NCI-H1436 (cell line): ENCODE measurements around the gene AHCYL2.
"Not testable (repeated sequence)": the region's sequence is repeated elsewhere in the genome, so short reads cannot be mapped to it uniquely, and the experiment has no call there.

ENCODE experiments used
- DNase-seq: peaks from one replicate; lab custom pipeline; 2025; lab: John Stamatoyannopoulos, UW

The AHCYL2 gene

DNA sequence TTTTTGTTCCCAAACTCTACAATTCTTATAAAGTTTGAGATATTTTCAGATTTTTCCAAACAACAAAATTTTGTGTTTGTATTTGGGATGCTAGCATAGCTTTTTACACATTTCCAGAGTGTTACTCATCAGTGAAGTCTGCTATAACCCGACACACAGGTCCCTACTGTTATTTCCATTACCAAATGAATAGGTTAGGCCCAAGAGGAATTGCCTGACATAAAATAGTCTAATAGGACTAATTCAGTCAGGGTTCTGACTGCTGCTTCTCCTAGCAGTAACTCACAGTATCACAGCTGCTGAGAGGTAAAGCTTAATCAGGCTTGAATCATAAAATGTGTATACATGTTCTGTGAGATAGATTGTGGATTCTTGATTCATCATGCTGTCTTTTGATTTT, 160.3 kb downstream of the AHCYL2 start:
- no peak for DNase-seq

DNA sequence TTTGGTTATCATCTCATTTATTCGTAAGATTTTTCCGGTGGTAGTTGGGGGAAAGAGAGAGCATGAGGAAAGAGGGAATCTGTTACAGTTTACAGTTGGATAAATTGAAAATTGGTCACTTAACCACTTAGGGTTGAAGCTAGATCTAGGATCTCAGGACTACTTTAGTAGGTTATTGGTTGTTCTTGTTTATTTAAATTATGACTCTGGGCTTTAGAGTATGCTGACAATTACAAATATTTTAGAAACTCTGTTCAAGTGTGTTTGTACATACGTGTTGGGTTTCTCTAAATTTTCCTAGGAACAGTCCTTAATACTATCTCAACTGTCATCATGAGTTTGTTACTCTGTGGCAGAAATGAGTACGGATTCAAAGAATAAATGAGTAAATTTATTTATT, 160.8 kb downstream of the AHCYL2 start:
- DNase-seq, result no peak

DNA sequence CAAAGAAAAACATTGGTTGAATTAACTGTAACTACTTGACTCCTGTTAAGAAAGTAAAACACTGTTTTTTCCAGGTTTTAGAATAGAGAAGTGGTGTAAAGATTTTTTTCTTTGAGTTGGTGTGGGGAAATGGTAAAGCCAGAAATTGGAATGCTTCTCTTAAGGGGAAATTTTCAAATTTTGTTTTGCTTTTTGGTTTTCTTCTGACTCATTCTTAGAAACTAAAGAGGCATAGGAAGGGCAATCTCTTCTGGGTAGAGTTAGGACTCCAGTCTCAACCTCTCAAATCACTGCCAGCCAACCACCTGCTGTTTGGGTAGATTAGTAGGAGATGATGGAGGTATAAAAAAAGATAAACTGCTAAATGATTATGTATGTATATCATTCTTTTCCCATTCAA, 161.7 kb downstream of the AHCYL2 start:
- no peak for DNase-seq

DNA sequence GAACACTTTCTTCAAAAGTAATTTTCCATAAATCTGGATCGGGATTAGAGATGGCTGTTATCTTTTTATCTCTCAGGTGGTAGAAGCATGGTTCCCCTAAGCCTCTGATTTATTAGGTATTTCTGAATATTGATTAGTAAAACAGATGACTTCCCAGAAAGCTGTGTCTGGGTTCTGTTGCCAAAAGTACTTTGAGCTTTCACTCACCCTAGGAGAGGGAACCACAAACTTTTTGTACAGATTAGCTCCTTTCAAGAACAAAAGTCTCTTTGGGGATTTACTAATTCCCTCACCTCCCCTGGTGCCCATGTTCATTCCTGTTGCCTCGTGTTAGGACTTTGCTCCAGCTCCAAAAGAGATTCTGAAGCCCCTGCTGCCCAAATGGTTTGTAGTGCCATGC, 162.7 kb downstream of the AHCYL2 start:
- DNase-seq, result no peak

DNA sequence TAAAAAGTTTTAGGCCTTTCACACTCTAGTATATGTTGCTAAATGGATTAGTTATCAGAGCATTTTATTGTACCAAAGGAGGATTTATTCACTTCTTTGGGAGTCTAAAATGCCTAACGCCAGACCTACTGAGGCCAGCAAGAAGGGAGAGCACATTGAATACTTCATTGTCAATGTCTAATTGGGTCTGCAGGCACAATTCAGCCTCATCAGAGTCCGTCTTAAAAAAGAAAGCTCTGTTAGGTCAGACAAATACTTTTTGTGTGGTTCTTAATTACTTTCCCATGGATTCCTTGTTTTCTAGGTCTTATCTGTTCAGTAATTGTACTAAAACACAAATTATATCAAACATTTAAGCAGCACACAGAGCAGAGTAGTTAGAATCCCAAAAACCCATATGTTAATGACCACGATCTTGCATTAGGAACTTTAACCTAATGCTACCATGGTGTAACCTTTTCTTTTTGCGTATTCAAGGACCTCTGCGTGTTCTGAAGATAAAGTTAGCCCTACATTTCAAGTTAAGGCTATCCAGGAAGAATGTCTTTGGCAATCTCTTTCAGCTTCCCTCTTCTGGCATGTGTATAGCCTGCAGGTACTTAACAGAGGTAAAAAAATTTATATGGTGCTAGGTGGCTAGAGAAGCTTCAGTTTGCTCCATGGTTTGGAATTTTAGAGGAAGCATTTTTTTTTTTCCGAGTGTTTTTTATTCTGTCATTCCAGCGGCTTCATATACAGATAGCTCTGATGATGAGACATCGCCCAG, 163.7 kb downstream of the AHCYL2 start:
- DNase-seq, result no peak

DNA sequence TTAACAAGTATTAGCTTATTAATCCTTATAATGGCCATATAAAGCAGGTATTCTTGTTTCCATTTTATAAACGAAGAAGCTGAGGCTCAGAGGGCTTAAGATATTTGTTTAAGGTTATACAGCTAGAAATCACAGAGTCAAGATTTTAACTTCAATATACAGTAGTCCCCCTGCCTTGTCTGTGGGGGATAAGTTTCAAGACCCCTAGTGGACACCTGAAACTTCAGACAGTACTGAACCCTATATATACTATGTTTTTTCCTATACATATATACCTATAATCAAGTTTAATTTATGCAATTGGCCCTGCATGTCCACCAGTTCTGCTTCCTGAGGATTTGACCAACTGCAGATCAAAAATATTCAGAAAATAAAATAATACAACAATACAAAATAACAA, 165.0 kb downstream of the AHCYL2 start:
- no peak for DNase-seq

DNA sequence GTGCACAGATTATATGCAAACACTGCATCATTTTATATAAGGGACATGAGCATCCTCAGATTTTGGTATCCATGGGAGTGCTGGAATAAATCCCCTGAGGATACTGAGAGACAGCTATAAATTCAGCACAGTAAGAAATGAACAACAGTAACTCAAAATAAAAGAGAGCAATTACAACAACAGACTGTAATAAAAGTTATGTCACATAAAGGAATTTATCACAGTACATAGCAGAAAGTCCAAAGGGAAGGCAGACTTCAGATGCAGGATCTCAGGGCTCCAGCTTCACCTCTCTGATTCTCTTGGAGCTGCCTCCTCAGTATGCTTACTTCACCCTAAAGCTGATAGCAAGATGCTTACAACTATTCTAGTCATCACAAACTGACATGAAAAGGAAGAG, 165.5 kb downstream of the AHCYL2 start:
- no peak for DNase-seq

DNA sequence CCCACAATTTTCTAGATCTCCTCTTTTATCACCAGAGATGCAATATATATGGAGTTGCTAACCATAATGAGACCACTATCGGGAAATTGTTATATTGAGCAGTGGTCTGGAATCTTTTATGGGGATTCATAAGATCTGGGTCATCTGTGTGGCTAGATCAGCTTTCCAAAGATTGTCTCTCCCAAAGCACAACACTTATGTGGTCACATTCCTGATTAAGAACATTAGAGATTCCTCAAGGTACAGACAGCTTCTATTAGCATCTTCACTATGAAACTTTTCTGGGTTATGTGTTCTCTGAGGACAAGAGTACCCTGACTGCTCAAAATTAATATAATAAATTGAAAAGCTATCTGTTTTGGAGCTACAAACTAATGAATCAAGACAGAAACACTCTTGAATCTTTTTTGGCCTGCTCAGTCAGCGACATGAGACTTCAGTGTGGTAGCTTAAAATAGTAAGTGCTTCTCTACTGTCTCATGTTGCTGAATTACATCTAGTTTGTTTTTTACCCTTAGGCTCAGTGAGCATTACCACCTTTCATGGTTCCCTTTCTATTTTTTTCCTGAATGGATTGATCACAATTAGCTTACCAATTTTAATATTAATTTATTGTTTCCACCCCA, 166.8 kb downstream of the AHCYL2 start:
- no peak for DNase-seq

DNA sequence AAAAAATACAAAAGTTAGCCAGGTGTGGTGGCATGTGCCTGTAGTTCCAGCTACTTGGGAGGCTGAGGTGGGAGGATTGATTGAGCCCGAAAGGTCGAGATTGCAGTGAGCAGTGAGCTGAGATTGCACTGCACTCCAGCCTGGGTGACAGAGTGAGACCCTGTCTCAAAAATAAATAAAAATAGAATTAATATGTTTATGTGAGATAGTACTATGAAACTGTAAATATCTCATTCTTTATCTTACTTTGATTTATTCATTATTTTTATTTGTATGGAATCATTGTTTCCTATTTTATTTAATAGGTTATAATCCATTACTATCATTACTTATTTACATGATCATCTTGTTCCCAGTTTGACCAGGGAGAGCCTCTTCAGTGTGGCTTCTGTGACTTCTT, 168.4 kb downstream of the AHCYL2 start:
- no peak for DNase-seq

DNA sequence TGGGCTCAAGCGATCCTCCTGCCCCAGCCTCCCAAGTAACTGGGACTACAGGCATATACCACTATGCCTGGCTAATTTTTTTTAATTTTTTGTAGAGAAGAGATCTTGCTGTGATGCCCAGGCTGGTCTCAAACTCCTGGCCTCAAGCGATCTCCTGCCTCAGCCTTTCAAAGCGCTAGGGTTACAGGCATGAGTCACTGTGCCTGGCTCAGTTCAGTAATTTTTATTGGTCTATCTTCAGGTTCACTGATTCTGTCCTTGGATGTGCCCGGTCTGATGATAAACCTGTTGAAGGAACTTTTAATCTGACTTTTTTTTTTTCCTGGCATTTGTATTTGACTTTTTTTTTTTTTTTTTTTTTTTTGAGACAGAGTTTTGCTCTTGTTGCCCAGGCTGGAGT, 169.3 kb downstream of the AHCYL2 start:
- DNase-seq, result no peak

DNA sequence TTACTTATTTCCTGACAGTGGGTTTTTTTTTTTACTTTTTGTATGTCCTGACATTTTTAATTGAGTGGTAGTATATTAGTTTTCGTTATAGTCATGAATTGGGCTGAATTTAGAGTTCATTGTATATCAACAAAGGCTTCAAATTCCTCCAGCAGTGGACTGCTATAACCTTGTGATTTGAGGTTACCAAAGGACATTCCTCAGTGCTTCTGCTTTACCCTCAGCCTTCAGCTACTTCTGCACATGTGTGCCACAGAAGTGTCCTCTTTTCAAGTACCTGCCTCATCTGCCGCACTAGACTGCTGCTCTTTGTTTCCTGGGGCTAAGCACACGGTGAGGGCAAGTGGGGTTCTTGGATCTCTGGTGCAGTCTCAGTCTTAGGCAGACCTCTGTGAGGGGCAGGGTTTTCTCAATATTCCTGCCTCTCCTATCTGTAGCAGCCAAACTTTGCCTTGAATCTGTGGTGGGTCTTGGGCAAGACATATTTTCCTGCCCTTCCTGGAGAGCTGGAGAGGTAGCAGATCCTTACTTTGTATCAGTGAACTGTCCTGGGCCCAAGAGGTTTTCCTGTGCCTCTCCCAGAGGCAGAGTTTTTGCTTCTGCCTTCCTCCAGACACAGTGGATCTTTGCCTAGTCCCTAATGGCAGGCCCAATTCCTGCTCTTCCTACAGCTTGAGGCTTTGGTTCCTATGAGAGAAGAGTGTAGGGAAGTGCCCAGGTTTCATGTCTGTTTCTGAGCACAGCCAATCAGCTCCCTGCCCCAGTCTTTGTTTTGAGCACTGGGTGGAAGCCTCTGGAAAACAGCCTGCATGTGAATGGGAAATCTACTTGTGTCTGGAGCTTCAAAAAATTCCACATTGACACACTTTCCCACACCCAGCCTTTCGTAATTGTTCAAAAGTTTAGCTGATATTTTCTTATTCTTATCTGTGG, 170.4 kb downstream of the AHCYL2 start:
- no peak for DNase-seq

DNA sequence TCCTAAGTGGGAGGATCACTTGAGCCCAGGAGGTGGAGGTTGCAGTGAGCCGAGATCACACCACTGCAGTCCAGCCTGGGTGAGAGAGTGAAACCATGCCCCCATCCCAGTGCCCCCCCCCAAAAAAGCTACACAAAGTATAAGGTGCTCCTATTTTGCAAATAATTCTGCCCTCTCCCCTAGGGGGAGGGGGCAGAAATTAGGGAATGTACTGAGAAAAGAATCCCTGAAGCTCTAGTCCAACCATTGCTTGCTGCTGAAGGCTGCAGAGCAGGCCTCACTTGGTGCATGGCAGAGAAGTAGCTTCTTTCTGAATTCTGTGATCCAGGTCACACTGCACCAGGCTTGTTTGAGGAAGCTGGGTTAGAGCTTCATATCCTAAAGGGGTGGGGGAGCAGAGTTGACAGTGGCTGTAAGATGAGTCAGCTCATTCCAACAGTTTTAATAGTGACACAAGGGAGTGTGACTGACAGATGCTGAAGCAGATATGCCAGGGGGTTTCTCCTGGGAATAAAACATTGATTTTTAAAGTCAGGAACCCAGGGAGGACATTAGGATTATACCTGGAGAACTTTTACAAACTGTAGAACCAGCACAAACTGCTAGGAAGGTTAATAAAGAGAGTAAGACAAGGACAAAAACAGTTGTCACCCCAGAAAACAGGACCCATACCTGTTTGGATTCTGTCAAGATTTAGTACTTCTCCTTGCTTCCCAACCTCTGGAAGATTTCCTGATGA, 176.6 kb downstream of the AHCYL2 start:
- no peak for DNase-seq

DNA sequence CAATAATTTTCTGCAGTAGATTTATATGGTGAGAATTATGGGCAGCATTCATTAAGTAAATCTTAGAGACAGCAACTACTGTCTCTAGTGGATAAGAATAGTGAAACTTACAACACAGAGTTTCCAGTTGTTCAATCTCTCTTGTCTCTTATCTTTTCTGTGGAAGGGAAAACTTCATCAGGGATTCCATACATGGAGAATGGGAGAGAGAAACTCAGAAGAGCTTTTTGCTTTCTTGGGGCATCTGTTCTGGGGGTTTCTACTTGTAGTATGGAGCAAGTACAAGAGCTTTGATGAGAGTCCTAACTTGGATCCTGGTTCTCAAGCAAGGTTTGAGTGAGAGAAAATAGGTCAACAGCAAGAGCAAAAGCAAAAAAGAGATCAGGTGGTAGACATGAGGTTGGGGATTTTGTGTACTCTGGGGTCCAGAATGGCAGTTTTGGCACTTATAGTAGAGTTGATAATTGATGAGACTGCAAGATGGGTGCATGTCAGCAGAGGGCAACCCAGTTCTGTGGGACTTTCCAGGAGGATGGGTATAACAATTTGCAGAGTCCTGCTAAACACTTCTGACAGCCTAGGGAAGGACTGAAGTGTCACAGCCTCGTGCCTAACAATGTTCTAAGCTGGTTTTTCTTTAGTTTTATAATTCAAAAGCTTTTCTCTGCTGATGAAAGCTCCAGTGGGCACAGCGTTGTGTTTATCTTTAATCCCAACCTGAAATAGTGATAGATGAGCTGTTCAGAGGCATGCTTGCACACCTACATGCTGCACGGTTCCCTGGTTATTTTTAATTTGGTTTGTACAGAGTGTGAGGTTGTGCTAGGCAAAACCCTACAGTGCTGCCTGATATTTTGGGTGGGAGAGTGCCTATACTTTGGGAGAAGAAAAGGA, 177.4 kb downstream of the AHCYL2 start:
- no peak for DNase-seq

DNA sequence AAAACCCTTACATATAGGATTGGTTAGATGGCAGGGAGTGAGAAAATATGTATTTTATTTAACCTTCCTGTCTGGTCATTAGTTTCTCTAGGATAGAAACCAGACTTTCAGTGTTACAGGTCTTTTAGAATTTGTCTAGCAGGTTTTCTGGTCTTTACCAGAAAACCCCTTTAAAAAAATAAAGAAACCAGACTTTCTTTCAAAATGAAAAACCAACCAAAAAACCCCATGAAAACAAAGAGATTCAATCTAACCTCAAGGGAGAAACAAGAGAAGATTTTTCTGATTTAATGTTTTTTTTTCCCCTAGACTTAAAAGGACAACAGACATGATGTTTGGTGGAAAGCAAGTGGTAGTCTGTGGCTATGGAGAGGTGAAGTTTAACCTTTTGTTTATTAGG, 180.7 kb downstream of the AHCYL2 start:
- DNase-seq, result no peak

DNA sequence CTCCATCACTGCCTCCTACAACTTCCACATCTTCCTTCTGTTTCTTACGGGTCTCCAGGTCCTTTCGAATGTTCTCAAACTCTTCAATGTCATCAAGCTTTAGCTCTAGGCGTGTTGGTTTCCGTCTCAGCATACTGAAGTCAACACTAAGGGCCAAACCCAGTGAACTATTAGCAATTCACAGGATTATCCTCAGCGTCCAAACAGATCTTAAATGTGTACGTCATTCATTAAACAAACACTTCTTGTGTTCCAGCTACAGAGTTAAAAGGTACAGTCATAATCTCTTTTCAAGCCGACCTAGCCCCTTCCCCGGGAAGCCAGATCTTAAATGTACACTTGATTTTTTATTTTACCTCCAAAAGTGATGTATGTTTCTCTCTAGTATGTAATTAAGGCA, 185.4 kb downstream of the AHCYL2 start:
- not testable (repeated sequence) for DNase-seq

DNA sequence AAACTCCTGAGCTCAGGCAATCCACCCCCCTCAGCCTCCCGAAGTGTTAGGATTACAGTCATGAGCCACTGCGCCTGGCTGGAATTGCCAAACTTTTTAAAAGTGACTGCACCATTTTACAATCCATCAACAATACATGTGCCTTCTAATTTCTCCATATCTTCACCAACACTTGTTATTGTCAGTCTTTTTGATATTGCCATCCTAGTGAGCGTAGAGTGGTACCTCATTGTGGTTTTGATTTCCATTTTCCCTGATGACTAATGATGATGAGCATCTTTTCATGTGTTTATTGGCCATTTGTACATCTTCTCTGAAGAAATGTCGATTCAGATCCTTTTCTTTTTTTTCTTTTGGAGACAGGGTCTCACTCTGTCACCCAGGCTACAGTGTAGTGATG, 187.7 kb downstream of the AHCYL2 start:
- no peak for DNase-seq

DNA sequence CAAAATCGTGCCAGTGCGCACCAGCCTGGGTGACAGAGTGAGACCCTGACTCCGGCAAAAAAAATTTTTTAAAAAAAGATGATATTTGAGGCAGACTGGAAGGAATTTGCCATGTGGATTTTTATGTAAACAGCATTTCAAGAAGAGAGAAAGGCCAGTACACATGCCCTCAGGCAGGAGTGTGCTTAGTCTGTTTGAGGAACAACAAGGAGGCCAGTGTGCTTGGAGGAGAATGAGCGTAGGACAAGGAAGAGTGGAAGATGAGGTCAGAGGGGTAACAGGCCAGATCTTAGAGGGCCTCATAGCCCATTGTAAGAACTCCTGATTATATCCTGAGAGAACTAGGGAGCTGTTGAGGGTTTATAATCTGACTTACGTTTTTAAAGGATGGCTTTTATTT, 192.2 kb downstream of the AHCYL2 start:
- no peak for DNase-seq

DNA sequence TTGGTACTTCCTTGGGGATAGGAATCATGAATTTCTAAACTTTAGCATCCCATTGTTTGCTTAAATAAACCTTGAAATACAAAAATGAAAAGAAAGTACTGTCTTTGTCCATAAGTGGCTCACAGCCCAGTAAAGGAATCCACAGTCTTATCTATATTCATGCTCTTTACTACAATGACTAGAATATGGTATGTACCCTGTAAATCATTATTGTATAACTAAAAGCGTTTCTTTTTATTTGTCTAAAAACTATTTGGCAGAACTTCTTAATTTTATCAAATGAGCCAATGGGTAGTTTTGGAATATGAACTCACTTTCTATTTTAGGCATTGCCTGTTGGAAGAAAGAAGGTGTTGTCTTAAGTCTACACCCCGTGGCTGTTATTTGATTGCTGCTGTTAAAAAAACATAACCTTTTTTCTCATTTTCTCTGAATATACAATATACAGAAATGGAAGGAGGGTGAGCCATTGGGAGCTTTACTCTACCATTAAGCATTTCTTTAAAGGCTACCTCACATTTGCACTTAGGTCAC, 197.0 kb downstream of the AHCYL2 start:
- no peak for DNase-seq

DNA sequence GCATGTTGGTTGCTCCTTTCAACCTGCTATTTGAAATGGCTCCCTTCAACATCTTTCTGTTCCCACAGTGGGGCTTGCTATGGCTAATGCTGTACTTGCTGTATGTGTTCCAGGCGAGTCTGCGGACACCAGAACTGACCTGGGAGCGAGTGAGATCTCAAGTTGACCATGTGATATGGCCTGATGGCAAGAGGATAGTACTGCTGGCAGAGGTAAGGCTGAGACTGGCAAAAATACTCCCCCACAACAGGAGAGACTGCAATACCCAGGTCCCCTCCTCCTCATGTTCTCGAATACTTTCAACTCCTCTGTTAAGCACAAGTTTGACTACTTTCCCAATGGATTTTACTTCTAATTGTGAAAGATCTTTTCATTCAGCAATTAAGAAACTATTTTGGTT, 197.9 kb downstream of the AHCYL2 start:
- DNase-seq, result no peak

DNA sequence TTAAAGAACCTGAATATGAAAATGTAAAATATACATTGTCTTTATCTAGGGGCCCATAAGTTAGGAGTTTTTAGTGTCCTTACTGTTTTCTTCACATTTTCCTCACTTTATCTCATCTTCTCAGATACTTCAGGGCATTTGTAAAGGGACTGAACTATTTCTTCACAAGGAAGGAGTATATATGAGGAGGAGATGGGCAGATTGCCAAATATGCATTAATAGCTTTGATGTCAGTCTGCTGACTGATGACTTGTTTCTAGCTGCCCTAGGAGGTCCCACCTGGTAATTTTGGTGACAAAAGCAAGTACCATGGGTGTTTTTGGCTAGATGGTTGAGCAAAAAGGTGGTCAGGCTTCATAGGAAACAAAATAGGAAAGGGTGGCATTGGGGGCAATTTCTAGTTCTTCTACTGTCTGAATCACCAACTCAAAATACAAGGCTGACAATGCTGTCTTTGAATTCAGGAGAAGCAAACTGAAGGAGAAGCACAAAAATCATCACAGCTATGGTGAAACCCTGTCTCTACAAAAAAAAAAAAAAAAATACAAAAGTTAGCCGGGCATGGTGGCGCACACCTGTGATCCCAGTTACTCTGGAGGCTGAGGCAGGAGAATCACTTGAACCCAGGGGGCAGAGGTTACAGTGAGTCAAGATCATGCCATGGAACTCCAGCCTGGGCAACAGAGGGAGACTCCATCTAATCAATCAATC, 199.0 kb downstream of the AHCYL2 start:
- no peak for DNase-seq
